ENCODE measurements around the gene PSMD2. TPM values are rescaled to one million over a fixed set of nuclear protein-coding genes. Genes with fewer than 3 reads are reported as not detected.
A peak's percentile ranks its signal among the peaks of the same experiment; 100 is the strongest.

The PSMD2 gene
- total RNA-seq, 1 experiment from 2014 or later, result 344 TPM

DNA sequence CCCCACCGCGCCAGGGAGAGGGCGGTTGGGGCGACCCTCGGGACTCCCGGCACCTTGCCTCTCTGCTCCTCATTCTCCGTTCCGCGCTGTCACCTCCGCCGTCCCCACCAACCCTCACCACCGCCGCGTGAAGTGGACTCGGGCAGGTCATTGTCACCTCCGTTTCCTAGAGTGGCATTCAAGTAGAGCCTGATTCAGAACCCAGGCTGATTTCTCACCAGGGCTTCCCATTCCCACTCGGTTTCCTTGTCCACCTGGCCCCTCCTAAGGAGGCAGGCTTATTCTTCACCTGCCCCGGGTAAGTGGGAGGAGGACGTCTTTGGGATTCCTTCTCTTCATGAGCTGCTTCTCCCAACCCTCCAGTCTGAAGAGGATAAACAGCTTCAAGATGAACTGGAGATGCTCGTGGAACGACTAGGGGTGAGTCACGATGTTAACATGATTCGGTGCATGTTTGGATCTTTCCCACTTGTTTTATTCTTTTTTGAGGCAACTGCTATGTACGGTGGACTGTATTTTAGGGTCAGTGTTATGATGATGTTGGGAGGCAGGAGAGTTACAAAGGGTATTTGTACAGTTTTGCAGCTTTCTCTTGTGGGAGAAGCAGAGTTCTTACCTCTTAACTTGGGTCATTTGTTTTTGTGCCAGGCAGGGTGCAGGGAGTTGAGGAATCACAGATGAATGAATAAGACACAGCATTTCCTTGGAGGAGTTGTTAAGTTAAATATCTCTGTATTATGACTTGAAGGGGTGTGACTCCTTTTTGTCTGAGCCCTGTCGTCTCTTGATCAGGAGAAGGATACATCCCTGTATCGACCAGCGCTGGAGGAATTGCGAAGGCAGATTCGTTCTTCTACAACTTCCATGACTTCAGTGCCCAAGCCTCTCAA, 692 bp downstream of the PSMD2 start:
- peak overlapping the region; percentile 74 for H3K4me2 ChIP-seq (ENCODE audit: insufficient read depth, insufficient read length, low read length)
- Mint-ChIP-seq H3K27ac (peak overlapping the region; percentile 88 to 90 (median 89)), H3K9me3 (no peaks in the 10 kb centered on the region; a peak in 1 of 5 replicates), H3K4me1 (peaks cover 9 to 11% of the 10 kb centered on the region in 2 experiments), H3K36me3 (ENCODE audit: insufficient read depth in 1 of 3, low read depth in 3 of 3) (peaks cover 44 to 53% (median 52%) of the 10 kb centered on the region in 3 experiments), H3K27me3 (ENCODE audit: low read depth) (peaks cover 3% of the 10 kb centered on the region; the same call in 1 of the 2 replicates), H3K4me3 (peak overlapping the region; percentile 96 to 99)
- H3K4me1 ChIP-seq (ENCODE audit: insufficient read depth, low read length), result no peaks in the 10 kb centered on the region
- no peak overlapping the region for H3K4ac ChIP-seq (ENCODE audit: low read depth, low read length)
- no peak overlapping the region for H3K27ac ChIP-seq (ENCODE audit: insufficient read length, low read depth, low read length)
- H3K79me1 ChIP-seq (ENCODE audit: insufficient read depth, low read depth, low read length, poor library complexity, severe bottlenecking), result no peaks in the 10 kb centered on the region
- no peak overlapping the region for H2BK120ac ChIP-seq (ENCODE audit: low read depth, low read length, poor library complexity, severe bottlenecking)
- H3T11ph ChIP-seq (ENCODE audit: low read length), result no peak overlapping the region
- H2BK15ac ChIP-seq (ENCODE audit: low read depth, low read length), result no peak overlapping the region
- H2AFZ ChIP-seq (ENCODE audit: low read length), result no peak overlapping the region
- H2BK20ac ChIP-seq (ENCODE audit: low read depth, low read length, poor library complexity, severe bottlenecking), result no peak overlapping the region
- peaks cover 11% of the 10 kb centered on the region; the same call in 1 of the 2 replicates for H3K79me2 ChIP-seq (ENCODE audit: insufficient read depth, low read length)
- no peak for DNase-seq
- H3K18ac ChIP-seq (ENCODE audit: insufficient read length, low read depth, low read length), result no peak overlapping the region
- H4K91ac ChIP-seq (ENCODE audit: insufficient read length, low read depth, low read length), result no peak overlapping the region
- no peak overlapping the region for H3K56ac ChIP-seq (ENCODE audit: insufficient read length, low read depth, low read length)
- H3K23me2 ChIP-seq (ENCODE audit: insufficient read length, low read depth, low read length, poor library complexity, severe bottlenecking), result peaks cover 6% of the 10 kb centered on the region
- no peak overlapping the region for H2AK5ac ChIP-seq (ENCODE audit: insufficient read length, low read length)
- H3K14ac ChIP-seq (ENCODE audit: insufficient read depth, low read length), result peak overlapping the region; percentile 77
- no peaks in the 10 kb centered on the region for H3K27me3 ChIP-seq (ENCODE audit: insufficient read depth, low read length)
- no peak overlapping the region for H2BK12ac ChIP-seq (ENCODE audit: insufficient read length, low read depth, low read length)
- WGBS (ENCODE audit: extremely low coverage, insufficient read length, low lambda C conversion rate), result no CpG with 5 or more reads among the region's 29 CpGs
- no peak overlapping the region for H3K23ac ChIP-seq (ENCODE audit: insufficient read length, low read depth, low read length)
- H4K8ac ChIP-seq (replicated peaks; ENCODE audit: insufficient read length, low read depth, low read length), result no peak overlapping the region
- TF ChIP-seq, protein P1, sequence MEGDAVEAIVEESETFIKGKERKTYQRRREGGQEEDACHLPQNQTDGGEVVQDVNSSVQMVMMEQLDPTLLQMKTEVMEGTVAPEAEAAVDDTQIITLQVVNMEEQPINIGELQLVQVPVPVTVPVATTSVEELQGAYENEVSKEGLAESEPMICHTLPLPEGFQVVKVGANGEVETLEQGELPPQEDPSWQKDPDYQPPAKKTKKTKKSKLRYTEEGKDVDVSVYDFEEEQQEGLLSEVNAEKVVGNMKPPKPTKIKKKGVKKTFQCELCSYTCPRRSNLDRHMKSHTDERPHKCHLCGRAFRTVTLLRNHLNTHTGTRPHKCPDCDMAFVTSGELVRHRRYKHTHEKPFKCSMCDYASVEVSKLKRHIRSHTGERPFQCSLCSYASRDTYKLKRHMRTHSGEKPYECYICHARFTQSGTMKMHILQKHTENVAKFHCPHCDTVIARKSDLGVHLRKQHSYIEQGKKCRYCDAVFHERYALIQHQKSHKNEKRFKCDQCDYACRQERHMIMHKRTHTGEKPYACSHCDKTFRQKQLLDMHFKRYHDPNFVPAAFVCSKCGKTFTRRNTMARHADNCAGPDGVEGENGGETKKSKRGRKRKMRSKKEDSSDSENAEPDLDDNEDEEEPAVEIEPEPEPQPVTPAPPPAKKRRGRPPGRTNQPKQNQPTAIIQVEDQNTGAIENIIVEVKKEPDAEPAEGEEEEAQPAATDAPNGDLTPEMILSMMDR (conservative IDR thresholded peaks at IDR 0.05), result no peak
- H3K9me3 ChIP-seq (ENCODE audit: control insufficient read depth, low read depth, low read length), result no peaks in the 10 kb centered on the region
- no peaks in the 10 kb centered on the region for H4K20me1 ChIP-seq (ENCODE audit: control insufficient read depth, insufficient read depth, insufficient read length)
- H2BK5ac ChIP-seq (ENCODE audit: insufficient read length, low read length), result no peak overlapping the region
- no peak overlapping the region for H4K5ac ChIP-seq (ENCODE audit: insufficient read length, low read depth, low read length)
- peak overlapping the region; percentile 73 for H3K9ac ChIP-seq (ENCODE audit: extremely low read depth, insufficient read length, low read length)
